Endothelial cell of umbilical vein (primary cell): ENCODE results near the gene ATG10. TPM values are rescaled to one million over a fixed set of nuclear protein-coding genes. Genes with fewer than 3 reads are reported as not detected.
"Not testable (repeated sequence)": the region's sequence is repeated elsewhere in the genome, so short reads cannot be mapped to it uniquely, and the experiment has no call there.

Source experiments
- BruUV-seq: library from RNA; stranded (reverse); fragments of 400-500 nt; replicated peaks from 2 replicates; lab custom pipeline; 2021; lab: Mats Ljungman, UMichigan
- CTCF ChIA-PET: fragments of 300-600, 350-600 bp; sonication (Branson Sonifier 250); formaldehyde crosslinking; loops from one replicate; lab custom pipeline; 2021; ENCODE audit warnings: antibody characterized with exemption, inconsistent platforms; lab: Charles Lee
- POLR2A ChIA-PET: fragments of 300-600, 350-600 bp; sonication (Branson Sonifier 250); formaldehyde crosslinking; loops from one replicate; lab custom pipeline; 2021; ENCODE audit warnings: antibody characterized with exemption, inconsistent platforms; lab: Charles Lee
- DNase-seq: peaks from one replicate; pipeline ENCODE4 v3.0.0-alpha.2; 2011; ENCODE audit warnings: low read depth, low spot score
- FAIRE-seq: peaks from 2 replicates; lab custom pipeline; 2011; peaks lifted over from hg19 to GRCh38; lab: Jason Lieb, UNC
- H2AFZ ChIP-seq: 2 replicates; pipeline ENCODE4 v1.6.0; 2012; ENCODE audit warnings: low read depth, low read length, control low read depth, inconsistent platforms
- H3K27ac ChIP-seq: 2 replicates; pipeline ENCODE4 v1.5.1; 2011; ENCODE audit warnings: low read depth, mild to moderate bottlenecking, control low read depth, low read length, moderate library complexity; ENCODE audit not compliant: insufficient read depth
- H3K27me3 ChIP-seq, 2 experiments: 2 replicates each; pipeline versions ENCODE4 v1.6.0 to v1.6.1; 2011; ENCODE audit warnings: low read length in 2 of 2, mixed read lengths in 1 of 2; ENCODE audit not compliant: control insufficient read depth in 2 of 2, insufficient read depth in 2 of 2
- H3K36me3 ChIP-seq, 2 experiments: 2 replicates in 1 of 2; 3 replicates in 1 of 2; pipeline ENCODE4 v1.5.1; 2011; ENCODE audit warnings: low read length in 2 of 2, mild to moderate bottlenecking in 1 of 2, moderate library complexity in 1 of 2; ENCODE audit not compliant: control insufficient read depth in 2 of 2, insufficient read depth in 2 of 2; ENCODE audit errors: extremely low read depth in 1 of 2
- H3K4me1 ChIP-seq: 3 replicates; pipeline ENCODE4 v1.5.1; 2011; ENCODE audit warnings: mild to moderate bottlenecking, low read length; ENCODE audit not compliant: control insufficient read depth, insufficient read depth; ENCODE audit errors: extremely low read depth
- H3K4me2 ChIP-seq: 2 replicates; pipeline ENCODE4 v1.6.1; 2011; ENCODE audit warnings: low read length, control low read depth, mixed read lengths; ENCODE audit not compliant: insufficient read depth
- H3K4me3 ChIP-seq, 3 experiments: fragments of 200-600 bp in 1 of 3; sonication (generic), shearing (Covaris generic) in 1 of 3; replicated peaks in 1 of 3; 2 replicates each; pipeline ENCODE4 v1.5.1; 2011 to 2016; ENCODE audit warnings: control low read depth in 3 of 3, low read length in 3 of 3, mild to moderate bottlenecking in 2 of 3, inconsistent platforms in 1 of 3, low read depth in 1 of 3, moderate library complexity in 1 of 3; ENCODE audit not compliant: insufficient read depth in 1 of 3
- H3K79me2 ChIP-seq: 2 replicates; pipeline ENCODE4 v1.6.0; 2012; ENCODE audit warnings: low read length, inconsistent platforms; ENCODE audit not compliant: control insufficient read depth, insufficient read depth
- H3K9ac ChIP-seq: replicated peaks from 2 replicates; pipeline ENCODE3; 2011; ENCODE audit warnings: low read length, control low read depth; ENCODE audit not compliant: insufficient read depth; ENCODE audit errors: extremely low read depth
- H3K9me1 ChIP-seq: replicated peaks from 3 replicates; pipeline ENCODE4 v1.6.0; 2011; ENCODE audit warnings: mild to moderate bottlenecking, low read length; ENCODE audit not compliant: control insufficient read depth, insufficient read depth; ENCODE audit errors: extremely low read depth
- H3K9me3 ChIP-seq: replicated peaks from 2 replicates; pipeline ENCODE4 v1.5.1; 2012; ENCODE audit warnings: low read length, inconsistent platforms; ENCODE audit not compliant: control insufficient read depth, insufficient read depth
- H4K20me1 ChIP-seq: replicated peaks from 2 replicates; pipeline ENCODE3; 2011; ENCODE audit warnings: mild to moderate bottlenecking, low read length; ENCODE audit not compliant: control insufficient read depth, insufficient read depth; ENCODE audit errors: extremely low read depth
- EZH2 ChIP-seq: IDR thresholded peaks from 2 replicates; pipeline ENCODE4 v1.6.1; 2012; ENCODE audit warnings: borderline replicate concordance, low read depth, mild to moderate bottlenecking, moderate library complexity, low read length, inconsistent platforms; ENCODE audit not compliant: severe bottlenecking
- FOS ChIP-seq: IDR thresholded peaks from 2 replicates; pipeline ENCODE4 v1.6.1; 2011; ENCODE audit warnings: mild to moderate bottlenecking, low read length, moderate library complexity, borderline replicate concordance; ENCODE audit not compliant: insufficient read depth
- GATA2 ChIP-seq: IDR thresholded peaks from 2 replicates; pipeline ENCODE4 v1.7.0; 2011; ENCODE audit warnings: low read depth, mild to moderate bottlenecking, moderate library complexity, mixed read lengths, low read length; ENCODE audit not compliant: insufficient read length, insufficient read depth
- POLR2A ChIP-seq: IDR thresholded peaks from 2 replicates; pipeline ENCODE4 v1.6.1; 2012; ENCODE audit warnings: low read depth, mild to moderate bottlenecking, control low read depth, low read length
- dilution Hi-C: fragments of 300-500 bp; cut with MboI; formaldehyde crosslinking; loops from one replicate; pipeline ENCODE4 v1.15.0; 2019; ENCODE audit warnings: low sequenced_read_pairs; ENCODE audit not compliant: extremely low pct_ligation_motif_present
- intact Hi-C: fragments of 100-400 bp; cut with micrococcal nuclease; formaldehyde crosslinking; loops from one replicate; pipeline ENCODE4 v1.10.0; 2022
- polyA plus RNA-seq, 4 experiments: library from polyadenylated mRNA; depleted of rRNA in 3 of 4; stranded (reverse) in 3 of 4; unstranded in 1 of 4; fragments of >200 nt; gene quantifications; 2 replicates each; pipeline versions ENCODE4 v1.2.1 to v1.2.3, GENCODE V29; 2011 to 2012; ENCODE audit warnings: missing spikeins in 1 of 4
- total RNA-seq: library from RNA; stranded (reverse); gene quantifications from 2 replicates; pipeline ENCODE4 v1.2.3, GENCODE V29; 2021

Gene ATG10
- total and polyA plus RNA-seq, 2 donors (not counting 3 experiments of a cell fraction or from before 2014, with no cell fraction given) = 1.6 to 3.9 TPM

DNA sequence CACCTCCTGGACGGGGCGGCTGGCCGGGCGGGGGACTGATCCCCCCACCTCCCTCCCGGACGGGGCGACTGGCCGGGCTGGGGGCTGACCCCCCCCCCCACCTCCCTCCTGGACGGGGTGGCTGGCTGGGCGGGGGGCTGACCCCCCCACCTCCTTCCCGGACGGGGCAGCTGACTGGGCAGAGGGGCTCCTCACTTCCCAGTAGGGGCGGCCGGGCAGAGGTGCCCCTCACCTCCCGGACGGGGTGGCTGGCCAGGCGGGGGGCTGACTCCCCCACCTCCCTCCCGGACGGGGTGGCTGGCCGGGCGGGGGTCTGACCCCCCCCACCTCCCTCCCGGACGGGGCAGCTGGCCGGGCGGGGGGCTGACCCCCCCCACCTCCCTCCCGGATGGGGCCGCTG lies 11.3 kb downstream of the ATG10 start:
- H4K20me1 ChIP-seq, dilution Hi-C loops, H3K36me3 ChIP-seq, DNase-seq, H2AFZ ChIP-seq, H3K27ac ChIP-seq, CTCF ChIA-PET, H3K4me3 ChIP-seq, H3K27me3 ChIP-seq, intact Hi-C loops, H3K9me3 ChIP-seq, H3K9ac ChIP-seq, FAIRE-seq, H3K79me2 ChIP-seq, POLR2A ChIA-PET, H3K9me1 ChIP-seq, H3K4me1 ChIP-seq, BruUV-seq, H3K4me2 ChIP-seq: not testable (repeated sequence)

DNA sequence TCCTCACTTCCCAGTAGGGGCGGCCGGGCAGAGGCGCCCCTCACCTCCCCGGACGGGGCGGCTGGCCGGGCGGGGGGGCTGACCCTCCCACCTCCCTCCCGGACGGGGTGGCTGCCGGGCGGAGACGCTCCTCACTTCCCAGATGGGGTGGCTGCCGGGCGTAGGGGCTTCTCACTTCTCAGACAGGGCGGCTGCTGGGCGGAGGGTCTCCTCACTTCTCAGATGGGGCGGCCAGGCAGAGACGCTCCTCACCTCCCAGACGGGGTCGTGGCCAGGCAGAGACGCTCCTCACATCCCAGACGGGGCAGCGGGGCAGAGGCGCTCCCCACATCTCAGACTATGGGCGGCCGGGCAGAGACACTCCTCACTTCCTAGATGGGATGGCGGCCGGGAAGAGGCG lies 11.7 kb downstream of the ATG10 start:
- DNase-seq, dilution Hi-C loops, H3K79me2 ChIP-seq, H3K9me3 ChIP-seq, CTCF ChIA-PET, H3K4me1 ChIP-seq, FAIRE-seq, POLR2A ChIA-PET, intact Hi-C loops, H3K27ac ChIP-seq, H3K4me2 ChIP-seq, H4K20me1 ChIP-seq, H3K9me1 ChIP-seq, H3K27me3 ChIP-seq, H3K4me3 ChIP-seq, H3K36me3 ChIP-seq, H2AFZ ChIP-seq, BruUV-seq, H3K9ac ChIP-seq: not testable (repeated sequence)

DNA sequence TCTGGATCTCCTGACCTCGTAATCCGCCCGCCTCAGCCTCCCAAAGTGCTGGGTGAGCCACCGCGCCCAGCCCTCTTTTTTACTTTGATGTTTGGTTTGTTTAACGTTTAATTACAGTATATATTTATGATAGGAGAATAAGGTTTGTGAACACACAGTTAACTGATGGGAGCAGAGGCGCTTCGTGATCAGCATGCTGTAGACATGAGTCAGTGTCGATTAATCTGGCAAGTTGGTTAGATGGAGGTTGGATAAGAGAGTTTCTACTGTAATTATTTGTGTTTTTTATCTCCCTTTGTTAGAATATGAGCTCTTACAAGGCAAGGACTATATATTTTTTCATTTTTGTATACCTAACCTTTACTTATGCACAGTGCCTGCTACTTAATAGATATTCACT lies 14.3 kb downstream of the ATG10 start:
- no peak for TF ChIP-seq EZH2
- no peak for TF ChIP-seq GATA2
- no peak for TF ChIP-seq POLR2A
- no peak for TF ChIP-seq FOS
- POLR2A ChIA-PET = no interaction called here
- no peaks in the 10 kb centered on the region for H3K36me3 ChIP-seq
- no TSS peak for BruUV-seq
- no peak overlapping the region for H3K9ac ChIP-seq
- no peak overlapping the region for H2AFZ ChIP-seq
- H3K27me3 ChIP-seq = no peaks in the 10 kb centered on the region
- FAIRE-seq = no peak
- H3K4me2 ChIP-seq = no peak overlapping the region
- no peaks in the 10 kb centered on the region for H4K20me1 ChIP-seq
- H3K4me1 ChIP-seq = no peaks in the 10 kb centered on the region
- H3K27ac ChIP-seq = no peak overlapping the region
- intact Hi-C loops = no loop called here
- H3K4me3 ChIP-seq = no peak overlapping the region
- no peaks in the 10 kb centered on the region for H3K79me2 ChIP-seq
- dilution Hi-C loops = no loop called here
- no peaks in the 10 kb centered on the region for H3K9me3 ChIP-seq
- H3K9me1 ChIP-seq = no peaks in the 10 kb centered on the region
- CTCF ChIA-PET = no interaction called here
- DNase-seq = no peak
